HG03571 (cell line): ENCODE measurements around the gene SREBF1.

Experiments
- ATAC-seq: cut with Tn5 transposase; IDR thresholded peaks from one replicate; pipeline ENCODE4 v1.9.1; 2021; ENCODE audit not compliant: unreplicated experiment

Gene SREBF1

GRCh38 chr17:17783116-17783824 lies 53.5 kb downstream of the SREBF1 start:
- no peak for ATAC-seq

GRCh38 chr17:17782523-17783115 lies 54.2 kb downstream of the SREBF1 start:
- no peak for ATAC-seq

- no peak for ATAC-seq
Measured at GRCh38 chr17:17781591-17782496, 54.9 kb downstream of the SREBF1 start.

- no peak for ATAC-seq
Measured at GRCh38 chr17:17780922-17781590, 55.7 kb downstream of the SREBF1 start.

- ATAC-seq, result no peak
Measured at GRCh38 chr17:17779015-17779611, 57.7 kb downstream of the SREBF1 start.

DNA sequence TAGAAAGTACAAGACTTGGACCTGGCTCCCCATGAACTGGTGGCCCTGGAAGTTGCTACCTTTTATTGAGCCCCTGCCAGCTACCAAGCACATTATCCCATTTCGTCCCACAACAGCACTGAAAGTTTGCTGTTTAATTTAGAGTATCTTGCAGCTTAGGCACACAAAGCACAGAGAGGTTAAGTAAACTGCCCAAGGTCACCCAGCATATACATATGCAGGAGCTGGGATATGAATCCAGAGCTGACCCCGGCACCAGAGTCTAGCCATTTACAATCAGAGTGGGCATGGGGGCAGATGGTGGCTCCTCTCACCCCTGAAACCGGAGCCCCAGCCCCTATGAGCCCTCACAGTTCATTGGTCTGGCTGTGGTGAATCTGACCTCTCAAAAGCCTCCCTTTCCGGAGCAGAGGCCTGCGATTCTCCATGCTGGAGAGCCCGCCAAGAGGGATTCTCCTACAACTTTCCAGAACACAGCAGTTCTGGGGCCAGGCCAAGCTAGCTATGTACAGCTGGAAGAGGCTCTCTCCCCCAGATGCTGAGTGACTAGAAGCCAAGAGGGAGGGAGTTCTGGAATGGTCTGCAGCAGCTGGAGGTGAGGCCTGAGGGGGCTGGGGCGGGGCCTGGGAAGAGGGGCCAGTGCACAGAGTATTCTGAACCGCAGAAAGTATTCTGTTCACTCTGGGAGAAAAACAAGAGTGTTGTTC lies 58.3 kb downstream of the SREBF1 start:
- ATAC-seq, result no peak

- no peak for ATAC-seq
Measured at GRCh38 chr17:17776889-17777288, 59.9 kb downstream of the SREBF1 start.

DNA sequence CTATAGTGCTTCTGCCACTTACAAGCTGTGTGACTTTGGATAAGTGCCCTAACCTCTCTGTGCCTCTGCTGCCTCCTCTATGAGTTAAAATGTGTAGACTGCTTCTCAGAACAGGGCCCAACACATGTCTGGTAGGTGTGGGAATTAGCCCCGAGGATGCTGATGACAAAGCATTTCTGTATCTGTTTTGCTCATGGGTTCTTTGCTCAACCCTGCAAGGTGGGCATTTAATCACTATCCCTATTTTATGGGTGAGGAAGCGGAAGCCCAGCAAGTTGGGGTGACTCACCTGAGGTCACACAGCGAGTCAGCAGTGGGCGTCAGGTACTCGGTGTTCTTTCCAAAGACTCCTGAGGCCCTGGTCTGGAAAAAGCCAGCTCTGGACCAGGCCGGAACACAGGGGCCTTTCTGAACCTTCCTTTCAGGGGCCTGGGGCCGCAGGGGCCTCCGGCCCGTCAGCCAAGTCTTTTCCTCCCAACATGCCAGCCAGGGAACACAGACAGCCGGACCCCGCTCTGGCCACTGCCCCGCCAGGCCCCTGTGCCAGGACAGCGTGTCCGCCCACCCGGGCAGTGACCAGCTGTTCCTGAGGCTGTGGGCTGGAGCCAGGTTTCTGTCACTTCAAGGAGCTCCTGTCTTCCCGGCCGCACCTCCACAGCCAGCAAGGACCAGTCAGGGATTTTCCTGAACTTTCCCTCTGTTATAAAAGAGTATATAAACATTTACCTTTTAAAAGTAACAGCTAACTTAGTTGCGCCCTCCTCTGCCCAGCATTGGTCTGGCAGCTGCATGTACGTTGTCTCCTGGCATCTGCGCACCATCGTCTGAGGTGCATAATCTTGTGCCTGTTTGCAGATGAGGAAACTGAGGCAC lies 62.5 kb downstream of the SREBF1 start:
- no peak for ATAC-seq

DNA sequence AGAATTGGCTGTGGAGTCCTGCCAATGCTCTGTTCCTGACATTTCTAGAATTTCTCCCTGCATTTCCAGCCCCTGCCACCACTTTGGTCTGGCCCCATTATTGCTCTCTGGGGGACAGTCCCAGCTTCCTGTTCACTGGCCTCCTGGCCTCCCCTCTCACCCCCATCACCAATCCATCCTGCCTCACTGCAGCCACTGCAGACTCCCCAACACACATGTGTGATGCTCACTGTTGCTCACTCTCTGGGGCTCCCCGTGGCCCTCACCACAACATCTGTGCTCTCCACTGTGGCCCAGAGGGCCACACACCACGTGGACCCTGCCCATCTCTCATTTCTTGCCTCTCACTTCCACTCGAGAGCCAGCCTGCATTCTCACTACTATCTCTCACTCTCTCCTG lies 64.6 kb downstream of the SREBF1 start:
- no peak for ATAC-seq

DNA sequence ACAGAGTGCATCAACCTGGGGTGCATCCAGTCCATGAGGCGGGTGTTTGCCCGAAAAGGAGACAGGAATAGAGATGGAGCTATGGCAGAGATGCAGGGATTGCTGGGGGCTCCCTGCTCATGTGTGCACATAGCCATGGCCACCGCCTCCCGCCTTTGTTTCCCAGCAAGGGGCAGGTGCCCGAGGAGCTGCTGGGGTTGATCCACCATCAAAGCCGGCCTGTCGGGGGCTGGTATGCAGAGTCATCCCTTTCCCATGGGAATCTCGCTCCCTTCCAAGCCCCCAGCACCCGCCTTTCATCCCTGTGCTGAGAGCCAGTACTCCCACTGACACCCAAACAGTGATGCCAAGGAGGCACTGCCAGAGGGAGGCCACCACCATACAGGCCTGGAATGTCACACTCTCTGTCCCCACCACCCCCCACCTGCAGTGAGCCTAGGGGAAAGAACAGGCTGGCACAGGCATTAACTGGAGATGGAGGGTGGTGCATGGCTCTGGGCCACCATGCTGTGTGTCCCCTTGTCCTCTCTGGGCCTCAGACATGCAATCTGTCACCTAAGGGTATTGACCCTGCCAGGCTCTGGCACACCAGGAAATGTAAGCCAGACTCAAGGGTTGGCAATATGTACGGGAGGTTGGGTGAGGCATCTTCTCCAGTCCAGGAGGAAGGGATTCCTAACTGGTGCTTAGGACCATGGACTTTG lies 65.1 kb downstream of the SREBF1 start:
- no peak for ATAC-seq

DNA sequence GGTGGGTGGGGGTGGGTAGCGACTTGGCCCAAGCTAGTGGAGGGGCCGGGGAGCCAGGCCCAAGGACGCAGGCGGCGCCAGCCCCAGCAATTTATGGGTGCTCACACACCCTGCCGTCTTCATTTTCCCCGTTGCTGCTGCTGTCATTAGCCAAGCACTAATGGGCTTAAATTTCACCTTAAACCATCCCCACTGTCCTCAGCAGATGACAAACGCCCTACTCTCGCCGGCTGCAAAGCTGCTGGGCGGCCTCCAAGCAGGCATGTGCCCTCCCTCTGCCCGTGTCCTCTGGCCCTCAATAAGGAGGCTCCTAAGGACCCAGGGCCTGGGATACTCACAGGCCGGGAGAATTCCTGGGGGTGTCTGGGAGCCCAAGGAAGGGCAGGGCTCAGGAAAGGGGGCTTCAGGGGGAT lies 66.1 kb downstream of the SREBF1 start:
- no peak for ATAC-seq

- no peak for ATAC-seq
Measured at GRCh38 chr17:17769869-17770631, 66.7 kb downstream of the SREBF1 start.

DNA sequence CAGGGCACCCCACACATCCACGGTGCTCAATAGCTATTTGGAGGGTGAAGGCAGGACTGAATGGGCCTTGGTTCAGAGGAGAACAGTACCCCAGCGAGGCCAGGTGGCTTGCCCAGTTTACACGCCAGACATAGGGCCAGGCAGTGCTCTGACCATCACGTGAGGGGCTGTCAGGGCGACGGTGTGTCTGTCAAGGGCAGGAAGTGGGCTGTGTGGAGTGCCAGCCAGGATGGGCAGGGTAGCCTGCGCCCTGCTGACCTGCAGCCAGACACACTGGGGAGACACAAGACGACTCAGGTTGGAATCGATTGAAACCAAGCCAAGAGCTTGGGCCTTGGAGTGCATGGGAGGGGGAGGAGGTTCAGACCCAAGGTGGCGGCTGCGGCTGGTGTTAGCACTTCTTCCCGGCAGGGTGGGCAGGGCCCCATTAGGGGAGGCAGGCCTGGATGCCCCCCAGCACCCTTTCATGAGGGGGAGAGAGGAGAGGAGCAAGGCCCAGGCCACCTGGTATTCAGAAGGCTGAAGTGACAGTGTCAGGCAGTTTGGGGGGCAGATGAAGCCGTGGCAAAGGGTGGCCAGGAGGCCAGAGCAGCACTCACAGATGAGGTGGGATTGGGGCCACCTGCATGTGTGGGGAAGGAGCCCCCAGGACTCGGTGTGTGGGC lies 68.2 kb downstream of the SREBF1 start:
- no peak for ATAC-seq

DNA sequence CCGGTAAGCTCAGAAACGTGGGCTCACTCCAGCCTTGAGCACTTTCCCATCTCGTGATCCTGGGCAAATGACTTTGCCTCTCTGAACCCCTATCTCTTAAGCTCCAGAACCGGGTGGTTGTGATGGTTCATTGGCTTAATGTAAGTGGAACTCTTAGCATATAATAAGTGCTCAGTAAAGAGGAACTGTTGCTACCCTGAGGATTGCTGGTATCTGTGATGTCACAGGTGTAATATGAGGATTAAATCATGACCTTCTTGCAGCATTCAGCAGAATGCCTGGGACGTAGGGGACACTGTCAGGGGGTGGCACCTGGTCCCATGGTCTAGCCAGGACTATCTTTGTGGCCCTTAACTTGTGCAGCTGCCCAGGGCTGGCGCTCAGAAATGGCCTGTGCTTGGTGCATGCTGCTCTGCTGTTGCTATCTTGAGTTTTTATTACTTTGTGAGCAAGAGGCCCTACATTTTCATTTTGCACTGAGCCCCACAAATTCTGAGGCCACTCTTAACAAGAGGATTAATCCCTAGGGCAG lies 68.8 kb downstream of the SREBF1 start:
- ATAC-seq, result no peak

- ATAC-seq, result no peak
Measured at GRCh38 chr17:17767154-17767869, 69.5 kb downstream of the SREBF1 start.

GRCh38 chr17:17766744-17767120 lies 70.1 kb downstream of the SREBF1 start:
- no peak for ATAC-seq
